Activated T-helper 1 cell treated with anti-CD3 and anti-CD28 coated beads, Interleukin-12 subunit alpha, Interleukin-12 subunit beta, Interleukin-2, Interleukin-4 antibody, amounts not matched to agents 30 ng/mL and 10 ng/mL and 1 ng/mL, durations not matched to agents 14 hours and 24 hours and 36 hours (primary cell): Measurements from ENCODE around the gene HAO1. TPM values are rescaled to one million over a fixed set of nuclear protein-coding genes. Genes with fewer than 3 reads are reported as not detected.
"Not testable (repeated sequence)": the region's sequence is repeated elsewhere in the genome, so short reads cannot be mapped to it uniquely, and the experiment has no call there.

Source experiments
- DNase-seq: peaks from one replicate; pipeline ENCODE4 v3.0.0; 2021; ENCODE audit warnings: low spot score
- H3K27ac Mint-ChIP-seq: one replicate; pipeline ENCODE4 v1.8.0; 2021; ENCODE audit warnings: mild to moderate bottlenecking, mixed read lengths
- H3K27me3 Mint-ChIP-seq: one replicate; pipeline ENCODE4 v1.8.0; 2022; ENCODE audit warnings: mild to moderate bottlenecking, moderate library complexity, mixed read lengths; ENCODE audit not compliant: insufficient read depth
- H3K36me3 Mint-ChIP-seq: one replicate; pipeline ENCODE4 v1.8.0; 2021; ENCODE audit warnings: low read depth, mixed read lengths
- H3K4me1 Mint-ChIP-seq: one replicate; pipeline ENCODE4 v1.8.0; 2021; ENCODE audit warnings: low read depth, mixed read lengths
- H3K4me3 Mint-ChIP-seq: one replicate; pipeline ENCODE4 v1.8.0; 2021; ENCODE audit warnings: mild to moderate bottlenecking, moderate library complexity, mixed read lengths
- H3K9me3 Mint-ChIP-seq: one replicate; pipeline ENCODE4 v1.8.0; 2021; ENCODE audit warnings: mixed read lengths
- intact Hi-C: fragments of 100-400 bp; cut with micrococcal nuclease; formaldehyde crosslinking; loops from one replicate; pipeline ENCODE4 v1.15.1; 2024
- total RNA-seq: library from RNA; stranded (reverse); gene quantifications from 2 replicates; pipeline ENCODE4 v1.2.3, GENCODE V29; 2022

HAO1 gene
- total RNA-seq, 1 donor from 2014 or later = not detected

DNA sequence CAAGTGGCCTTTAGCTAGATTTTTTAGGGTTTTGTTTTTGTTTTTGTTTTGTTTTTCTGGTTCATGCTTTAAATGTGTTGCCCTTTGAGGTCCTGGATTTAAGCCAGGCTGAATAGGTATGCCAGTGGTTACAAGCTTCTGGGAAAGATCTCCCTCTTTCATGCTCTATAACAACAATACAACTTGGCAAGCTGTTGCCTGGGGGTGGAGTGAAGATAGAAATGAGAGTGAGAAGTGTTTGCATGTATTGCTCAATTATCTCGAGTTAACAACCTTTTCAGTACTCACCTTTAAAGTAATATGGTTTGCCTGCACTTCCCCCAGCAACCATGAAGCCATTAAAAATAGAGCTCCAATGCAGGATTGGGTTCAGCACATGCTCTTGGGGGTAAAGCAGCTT lies 19.2 kb upstream of the HAO1 start:
- H3K27ac Mint-ChIP-seq = no peak overlapping the region
- H3K9me3 Mint-ChIP-seq = no peaks in the 10 kb centered on the region
- peaks cover 5% of the 10 kb centered on the region for H3K27me3 Mint-ChIP-seq
- no peak for DNase-seq
- H3K4me1 Mint-ChIP-seq = no peaks in the 10 kb centered on the region
- no peak overlapping the region for H3K4me3 Mint-ChIP-seq
- intact Hi-C loops = no loop called here
- H3K36me3 Mint-ChIP-seq = no peaks in the 10 kb centered on the region

DNA sequence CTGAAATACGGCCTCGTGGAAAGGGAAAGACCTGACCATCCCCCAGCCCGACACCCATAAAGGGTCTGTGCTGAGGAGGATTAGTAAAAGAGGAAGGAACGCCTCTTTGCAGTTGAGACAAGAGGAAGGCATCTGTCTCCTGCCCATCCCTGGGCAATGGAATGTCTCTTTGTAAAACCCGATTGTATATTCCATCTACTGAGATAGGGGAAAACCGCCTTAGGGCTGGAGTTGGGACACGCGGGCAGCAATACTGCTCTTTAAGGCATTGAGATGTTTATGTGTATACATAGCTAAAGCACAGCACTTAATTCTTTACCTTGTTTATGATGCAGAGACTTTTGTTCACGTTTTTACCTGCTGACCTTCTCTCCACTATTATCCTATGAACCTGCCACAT lies 16.3 kb upstream of the HAO1 start:
- intact Hi-C loops = not testable (repeated sequence)

DNA sequence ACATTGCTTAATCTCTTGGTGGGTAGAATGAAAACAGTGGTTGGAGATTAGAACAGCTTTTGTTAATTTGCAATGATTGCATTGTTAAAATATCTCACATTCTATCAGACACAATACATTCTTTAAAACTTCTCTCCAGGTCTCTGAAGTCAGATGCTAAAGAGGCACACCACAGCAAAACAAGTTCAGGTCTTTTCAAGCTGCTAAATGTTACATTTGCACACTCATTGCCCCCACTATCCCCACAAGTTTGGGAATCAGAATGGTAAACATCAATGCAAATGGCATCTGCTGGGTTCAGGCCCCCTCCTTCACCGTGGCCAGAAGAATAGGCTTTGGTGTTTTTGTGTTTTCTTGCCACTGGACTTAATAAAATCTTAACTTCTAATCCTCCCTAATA lies 10.1 kb upstream of the HAO1 start:
- Mint-ChIP-seq H3K27ac (no peak overlapping the region), H3K9me3 (no peaks in the 10 kb centered on the region), H3K4me1 (no peaks in the 10 kb centered on the region), H3K27me3 (no peaks in the 10 kb centered on the region), H3K36me3 (no peaks in the 10 kb centered on the region), H3K4me3 (no peak overlapping the region)
- intact Hi-C loops = no loop called here
- DNase-seq = no peak

More for the DNA sequence above, 16.3 kb upstream of the HAO1 start:
- DNase-seq, H3K9me3 Mint-ChIP-seq, H3K27ac Mint-ChIP-seq, H3K4me1 Mint-ChIP-seq, H3K4me3 Mint-ChIP-seq, H3K27me3 Mint-ChIP-seq, H3K36me3 Mint-ChIP-seq: not testable (repeated sequence)

DNA sequence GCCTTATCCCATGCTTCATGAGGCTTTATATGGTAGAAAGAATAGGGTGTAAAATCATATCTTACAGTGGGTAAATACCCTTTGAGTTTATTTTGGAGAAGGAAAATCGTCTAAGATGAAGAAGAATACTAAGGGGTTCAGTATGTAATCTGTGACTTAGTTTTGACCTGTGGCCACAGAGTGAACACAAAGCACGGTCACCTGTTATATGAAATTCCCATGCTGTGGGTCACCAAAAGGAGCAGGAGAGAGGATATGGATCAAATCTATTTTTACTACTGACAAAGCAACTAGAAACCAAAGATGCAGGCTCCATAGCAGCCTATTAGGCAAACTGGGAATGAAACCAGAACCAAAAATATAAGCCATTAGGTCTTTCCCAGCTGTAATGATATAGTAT lies 3.6 kb upstream of the HAO1 start:
- intact Hi-C loops = no loop called here
- H3K27me3 Mint-ChIP-seq = no peaks in the 10 kb centered on the region

DNA sequence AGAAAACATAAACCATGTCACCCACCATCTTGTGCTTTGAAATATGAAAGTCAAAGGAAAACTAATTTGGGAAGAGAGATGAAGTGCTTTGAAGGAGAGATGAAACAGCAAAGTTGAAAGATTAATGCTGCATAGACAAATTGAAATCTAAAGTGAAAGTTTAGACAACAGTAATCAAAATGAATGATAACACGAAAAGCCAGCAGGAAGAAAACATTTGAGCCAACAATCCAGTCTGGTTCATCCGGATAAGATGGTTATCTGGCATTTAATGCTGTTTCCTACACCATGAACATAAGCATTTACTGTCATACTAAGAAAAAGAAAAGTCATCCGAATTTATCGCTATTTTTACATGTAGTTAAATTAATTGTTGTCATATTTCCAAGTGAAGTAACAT lies 595 bp downstream of the HAO1 start:
- intact Hi-C loops = loop anchor here (5.0 kb wide), 1 partner anchor 103 kb away; no protein-coding TSS in a partner anchor

More for the DNA sequence above, 3.6 kb upstream of the HAO1 start:
- Mint-ChIP-seq H3K27ac (no peak overlapping the region), H3K4me1 (no peaks in the 10 kb centered on the region), H3K9me3 (no peaks in the 10 kb centered on the region), H3K4me3 (no peak overlapping the region), H3K36me3 (no peaks in the 10 kb centered on the region)
- DNase-seq = no peak

DNA sequence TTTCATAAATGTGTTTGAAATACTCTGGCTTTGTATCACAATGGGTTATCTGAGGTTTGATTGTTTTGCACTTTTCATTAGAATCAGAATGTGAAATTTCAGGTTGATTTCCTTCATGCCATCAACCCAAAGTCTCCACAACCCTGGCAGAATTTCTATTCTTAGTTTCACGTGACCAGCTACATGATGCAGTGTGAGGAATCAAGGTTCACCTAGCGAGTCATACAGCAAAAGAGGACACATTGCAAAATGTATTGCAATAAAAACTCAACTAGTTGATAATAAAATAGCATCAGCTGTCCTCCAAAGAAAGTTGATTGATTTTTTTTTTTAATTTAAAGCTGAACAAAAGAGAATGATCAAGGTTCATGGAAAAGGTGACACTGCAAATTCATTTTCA lies 2.2 kb downstream of the HAO1 start:
- Mint-ChIP-seq H3K27me3 (peaks cover 3% of the 10 kb centered on the region), H3K4me1 (no peaks in the 10 kb centered on the region), H3K4me3 (no peak overlapping the region), H3K27ac (no peak overlapping the region), H3K9me3 (no peaks in the 10 kb centered on the region), H3K36me3 (no peaks in the 10 kb centered on the region)
- no peak for DNase-seq
- intact Hi-C loops = loop anchor here (5.0 kb wide), 1 partner anchor 104 kb away; no protein-coding TSS in a partner anchor

More for the DNA sequence above, 595 bp downstream of the HAO1 start:
- no peaks in the 10 kb centered on the region for H3K9me3 Mint-ChIP-seq
- no peak overlapping the region for H3K4me3 Mint-ChIP-seq
- no peak overlapping the region for H3K27ac Mint-ChIP-seq
- peaks cover 3% of the 10 kb centered on the region for H3K27me3 Mint-ChIP-seq
- H3K4me1 Mint-ChIP-seq = no peaks in the 10 kb centered on the region
- no peaks in the 10 kb centered on the region for H3K36me3 Mint-ChIP-seq
- no peak for DNase-seq

DNA sequence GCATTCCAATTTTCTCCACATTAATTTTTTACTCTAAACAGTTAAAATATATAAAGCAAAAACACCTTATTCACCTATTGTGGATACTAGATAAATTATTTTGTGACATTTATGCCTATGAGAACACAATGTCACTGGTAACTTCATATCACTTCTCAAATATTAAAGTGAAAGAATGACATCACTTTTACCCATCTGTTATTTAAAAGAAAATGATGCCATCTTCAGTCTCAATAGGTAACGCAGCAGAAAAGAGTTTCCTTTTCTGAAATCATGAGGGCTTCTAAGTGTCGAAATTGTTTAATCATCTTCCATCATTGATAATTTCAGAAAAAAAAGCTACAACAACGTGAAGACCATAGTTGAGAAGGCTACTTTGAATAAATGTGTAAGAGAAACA lies 2.9 kb downstream of the HAO1 start:
- H3K27ac Mint-ChIP-seq = no peak overlapping the region
- H3K4me3 Mint-ChIP-seq = no peak overlapping the region
- no peak for DNase-seq
- H3K9me3 Mint-ChIP-seq = no peaks in the 10 kb centered on the region
- no peaks in the 10 kb centered on the region for H3K36me3 Mint-ChIP-seq
- no peaks in the 10 kb centered on the region for H3K4me1 Mint-ChIP-seq
- intact Hi-C loops = loop anchor here (5.0 kb wide), 1 partner anchor 105 kb away; no protein-coding TSS in a partner anchor
- H3K27me3 Mint-ChIP-seq = peaks cover 3% of the 10 kb centered on the region

DNA sequence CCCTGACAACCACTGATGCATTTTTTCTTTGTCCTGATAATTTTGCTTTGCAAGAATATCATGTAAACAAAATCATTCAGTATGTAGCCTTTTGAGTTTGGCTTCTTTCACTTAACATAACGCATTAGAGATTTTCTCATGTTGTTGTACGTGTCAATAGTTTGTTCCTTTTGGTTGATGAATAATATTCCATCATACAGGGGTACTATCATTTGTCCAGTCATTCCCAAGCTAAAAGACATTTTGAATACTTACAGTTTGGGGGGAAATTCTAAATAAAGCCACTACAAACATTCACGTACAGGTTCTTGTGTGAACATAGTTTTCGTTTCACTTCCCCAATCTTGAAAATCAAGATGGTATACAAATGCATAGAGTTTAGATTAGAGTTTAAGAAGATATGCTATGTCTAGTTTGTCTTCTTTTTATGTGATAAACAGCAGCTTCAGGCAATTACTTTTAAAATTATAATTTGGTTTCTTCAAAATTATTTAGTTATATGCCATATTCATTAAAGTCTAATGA lies 5.2 kb downstream of the HAO1 start:
- no peak overlapping the region for H3K4me3 Mint-ChIP-seq
- peaks cover 3% of the 10 kb centered on the region for H3K27me3 Mint-ChIP-seq
- no peaks in the 10 kb centered on the region for H3K9me3 Mint-ChIP-seq
- no peak for DNase-seq
- H3K36me3 Mint-ChIP-seq = no peaks in the 10 kb centered on the region
- no peak overlapping the region for H3K27ac Mint-ChIP-seq
- no peaks in the 10 kb centered on the region for H3K4me1 Mint-ChIP-seq
- intact Hi-C loops = loop anchor here (5.0 kb wide), 1 partner anchor 107 kb away; no protein-coding TSS in a partner anchor

DNA sequence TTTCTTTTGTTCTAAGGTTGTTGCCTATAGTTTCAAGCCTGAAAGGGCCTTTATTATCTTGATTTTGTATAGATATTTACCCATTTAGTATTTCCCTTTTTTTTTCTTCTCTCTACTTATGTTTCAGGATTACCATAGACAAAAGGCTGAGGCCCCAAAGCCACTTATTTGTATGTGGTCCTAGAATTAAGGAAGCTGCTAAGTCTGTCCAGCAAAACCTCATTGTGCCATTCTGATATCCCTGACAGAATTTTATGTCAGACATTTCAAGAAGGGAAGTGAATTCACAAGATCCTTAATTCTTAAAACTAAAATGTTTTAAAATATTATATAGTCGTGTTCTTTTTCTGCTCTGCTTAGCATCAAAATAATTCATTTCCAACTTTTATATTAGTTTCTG lies 6.9 kb downstream of the HAO1 start:
- no peak for DNase-seq
- peaks cover 3% of the 10 kb centered on the region for H3K27me3 Mint-ChIP-seq
- no peaks in the 10 kb centered on the region for H3K4me1 Mint-ChIP-seq
- intact Hi-C loops = no loop called here
- H3K36me3 Mint-ChIP-seq = no peaks in the 10 kb centered on the region
- no peaks in the 10 kb centered on the region for H3K9me3 Mint-ChIP-seq
- no peak overlapping the region for H3K27ac Mint-ChIP-seq
- no peak overlapping the region for H3K4me3 Mint-ChIP-seq

DNA sequence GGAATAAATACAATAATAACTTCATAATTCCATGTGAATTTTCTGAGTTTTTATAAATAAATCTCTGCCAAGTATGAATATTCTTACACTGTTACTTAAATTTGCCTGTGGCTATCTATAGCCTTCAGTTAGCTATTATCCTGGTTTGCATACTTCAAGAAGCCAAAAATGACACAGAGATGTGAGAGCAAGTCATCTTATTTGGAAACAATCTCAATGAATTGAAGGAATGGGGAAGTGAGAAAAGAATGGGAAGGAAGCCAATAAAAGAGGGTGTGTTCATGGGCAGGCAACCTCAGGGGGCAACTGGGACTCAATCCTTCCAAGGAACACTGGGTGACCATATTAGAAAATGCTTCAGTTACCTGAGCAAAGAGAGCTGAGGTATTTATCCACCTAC lies 9.9 kb downstream of the HAO1 start:
- H3K4me3 Mint-ChIP-seq = no peak overlapping the region
- no peaks in the 10 kb centered on the region for H3K4me1 Mint-ChIP-seq
- no peaks in the 10 kb centered on the region for H3K36me3 Mint-ChIP-seq
- H3K27ac Mint-ChIP-seq = no peak overlapping the region
- no peak for DNase-seq
- H3K27me3 Mint-ChIP-seq = no peaks in the 10 kb centered on the region
- intact Hi-C loops = no loop called here
- H3K9me3 Mint-ChIP-seq = no peaks in the 10 kb centered on the region

DNA sequence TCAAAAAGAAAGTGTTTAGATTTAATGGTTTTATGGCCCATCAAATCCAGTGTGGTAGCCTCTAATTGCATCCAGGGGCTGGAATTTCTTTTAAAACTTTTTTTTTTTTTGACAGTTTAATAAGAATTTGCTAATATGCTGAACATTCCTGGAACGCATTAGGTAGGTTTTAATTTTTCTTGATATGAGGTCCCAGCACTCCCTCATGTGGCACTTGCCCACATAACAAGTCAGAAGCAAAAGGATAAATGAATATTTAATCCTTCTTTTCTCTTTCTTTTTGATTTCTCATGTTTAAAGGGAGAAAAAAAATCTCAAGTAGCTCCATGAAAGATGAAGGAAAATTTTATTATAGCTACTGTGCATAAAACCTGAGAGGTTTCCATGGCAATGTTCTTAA lies 13.5 kb downstream of the HAO1 start:
- intact Hi-C loops = no loop called here

DNA sequence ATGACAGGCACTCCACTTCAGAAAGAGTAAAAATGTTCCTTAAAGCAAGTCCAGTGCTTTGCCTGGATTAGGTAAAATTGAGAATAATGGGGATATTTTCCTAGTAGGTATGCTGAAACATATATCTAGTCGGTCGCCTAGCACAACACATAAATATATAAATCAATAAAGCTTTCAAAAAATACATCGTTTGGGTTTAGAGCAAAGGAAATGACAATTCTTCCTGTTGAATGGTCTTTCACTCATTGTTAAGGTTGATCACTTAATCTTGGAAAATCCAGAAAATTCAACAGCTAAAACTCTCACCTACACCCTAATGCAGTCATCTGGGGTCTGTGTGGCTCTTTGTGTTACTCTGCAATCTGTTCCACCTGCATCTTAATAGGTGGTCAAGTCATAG lies 13.9 kb downstream of the HAO1 start:
- Mint-ChIP-seq H3K36me3 (no peaks in the 10 kb centered on the region), H3K4me1 (no peaks in the 10 kb centered on the region), H3K27me3 (no peaks in the 10 kb centered on the region), H3K4me3 (no peak overlapping the region), H3K9me3 (no peaks in the 10 kb centered on the region), H3K27ac (no peak overlapping the region)
- intact Hi-C loops = no loop called here
- DNase-seq = no peak

More for the DNA sequence above, 13.5 kb downstream of the HAO1 start:
- Mint-ChIP-seq H3K9me3 (no peaks in the 10 kb centered on the region), H3K36me3 (no peaks in the 10 kb centered on the region), H3K4me1 (no peaks in the 10 kb centered on the region), H3K27me3 (no peaks in the 10 kb centered on the region), H3K27ac (no peak overlapping the region), H3K4me3 (no peak overlapping the region)
- no peak for DNase-seq

DNA sequence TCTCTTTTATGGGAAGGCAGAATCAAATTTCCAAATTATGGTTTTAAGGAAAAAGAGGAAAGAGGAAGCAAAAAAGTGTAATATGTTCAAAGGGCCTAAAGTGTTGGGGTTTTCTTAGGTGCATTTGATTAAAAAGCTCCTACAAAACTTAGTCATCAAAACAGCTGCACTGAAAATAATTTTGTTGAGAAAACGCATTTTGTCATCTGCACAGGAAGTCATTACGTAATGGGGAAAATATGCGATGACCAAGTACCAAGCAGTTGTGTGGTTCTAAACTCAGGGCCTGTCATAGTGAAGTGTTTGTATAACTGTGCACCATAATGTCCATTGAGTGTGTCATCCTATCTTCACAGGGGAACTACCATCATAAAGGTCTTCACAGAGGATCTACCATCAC lies 15.6 kb downstream of the HAO1 start:
- no peaks in the 10 kb centered on the region for H3K9me3 Mint-ChIP-seq
- DNase-seq = no peak
- no peak overlapping the region for H3K4me3 Mint-ChIP-seq
- no peak overlapping the region for H3K27ac Mint-ChIP-seq
- H3K36me3 Mint-ChIP-seq = no peaks in the 10 kb centered on the region
- no peaks in the 10 kb centered on the region for H3K4me1 Mint-ChIP-seq
- no peaks in the 10 kb centered on the region for H3K27me3 Mint-ChIP-seq
- intact Hi-C loops = no loop called here

DNA sequence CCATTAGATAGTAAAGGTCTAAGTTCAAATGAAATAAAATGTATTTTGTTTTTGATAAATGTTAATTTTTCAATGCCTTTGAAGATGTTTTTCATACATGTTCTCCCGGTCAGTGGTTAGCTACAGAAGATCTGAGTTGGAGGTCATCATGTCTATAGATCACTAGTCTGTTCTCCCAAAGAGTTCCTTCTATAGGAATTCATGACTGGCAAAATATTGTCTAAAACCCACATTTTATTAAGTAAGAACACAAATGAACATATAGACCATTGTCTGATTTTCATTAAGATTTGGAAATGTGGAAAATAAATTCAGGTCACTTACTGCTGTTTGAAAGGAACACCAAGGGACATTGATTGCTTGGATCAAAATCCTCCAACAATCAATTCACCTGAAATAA lies 23.6 kb downstream of the HAO1 start:
- Mint-ChIP-seq H3K4me3 (no peak overlapping the region), H3K9me3 (no peaks in the 10 kb centered on the region), H3K27ac (no peak overlapping the region), H3K27me3 (no peaks in the 10 kb centered on the region), H3K4me1 (no peaks in the 10 kb centered on the region), H3K36me3 (no peaks in the 10 kb centered on the region)
- no peak for DNase-seq
- intact Hi-C loops = no loop called here
